ENCODE measurements around the gene DNHD1. TPM values are rescaled to one million over a fixed set of nuclear protein-coding genes. Genes with fewer than 3 reads are reported as not detected.

The DNHD1 gene
- total RNA-seq, 1 donor from 2014 or later: 9.3 TPM

- Mint-ChIP-seq H3K4me3 (ENCODE audit: unreplicated experiment) (no peak overlapping the region), H3K27me3 (ENCODE audit: unreplicated experiment) (no peaks in the 10 kb centered on the region), H3K27ac (ENCODE audit: unreplicated experiment) (no peak overlapping the region), H3K36me3 (ENCODE audit: unreplicated experiment) (no peaks in the 10 kb centered on the region), H3K4me1 (ENCODE audit: low read depth, unreplicated experiment) (peaks cover 1% of the 10 kb centered on the region), H3K9me3 (ENCODE audit: unreplicated experiment) (peaks cover 5% of the 10 kb centered on the region)
- DNase-seq: no peak
- TF ChIP-seq CTCF (IDR thresholded peaks at IDR 0.05; ENCODE audit: partially characterized antibody, unreplicated experiment): no peak
Observed at GRCh38 chr11:6574816-6575715, 78.0 kb downstream of the DNHD1 start.

- peak overlapping the region; percentile 41 for H3K27ac Mint-ChIP-seq (ENCODE audit: unreplicated experiment)
- no peaks in the 10 kb centered on the region for H3K27me3 Mint-ChIP-seq (ENCODE audit: unreplicated experiment)
- peaks cover 1% of the 10 kb centered on the region for H3K4me1 Mint-ChIP-seq (ENCODE audit: low read depth, unreplicated experiment)
- TF ChIP-seq CTCF (IDR thresholded peaks at IDR 0.05; ENCODE audit: partially characterized antibody, unreplicated experiment): no peak
- DNase-seq: no peak
- no peak overlapping the region for H3K4me3 Mint-ChIP-seq (ENCODE audit: unreplicated experiment)
- H3K36me3 Mint-ChIP-seq (ENCODE audit: unreplicated experiment): peaks cover 6% of the 10 kb centered on the region
- H3K9me3 Mint-ChIP-seq (ENCODE audit: unreplicated experiment): peaks cover 5% of the 10 kb centered on the region
Observed at GRCh38 chr11:6576471-6577373, 79.6 kb downstream of the DNHD1 start.

GRCh38 chr11:6578134-6578533 is 81.1 kb downstream of the DNHD1 start:
- no peak for DNase-seq
- Mint-ChIP-seq H3K27ac (ENCODE audit: unreplicated experiment) (no peak overlapping the region), H3K27me3 (ENCODE audit: unreplicated experiment) (no peaks in the 10 kb centered on the region), H3K36me3 (ENCODE audit: unreplicated experiment) (peaks cover 11% of the 10 kb centered on the region), H3K9me3 (ENCODE audit: unreplicated experiment) (peaks cover 4% of the 10 kb centered on the region), H3K4me1 (ENCODE audit: low read depth, unreplicated experiment) (peaks cover 1% of the 10 kb centered on the region), H3K4me3 (ENCODE audit: unreplicated experiment) (no peak overlapping the region)
- no peak for TF ChIP-seq CTCF (IDR thresholded peaks at IDR 0.05; ENCODE audit: partially characterized antibody, unreplicated experiment)

GRCh38 chr11:6579681-6580080 is 82.6 kb downstream of the DNHD1 start:
- Mint-ChIP-seq H3K36me3 (ENCODE audit: unreplicated experiment) (peaks cover 24% of the 10 kb centered on the region), H3K27ac (ENCODE audit: unreplicated experiment) (no peak overlapping the region), H3K9me3 (ENCODE audit: unreplicated experiment) (peaks cover 6% of the 10 kb centered on the region), H3K4me1 (ENCODE audit: low read depth, unreplicated experiment) (peaks cover 1% of the 10 kb centered on the region), H3K4me3 (ENCODE audit: unreplicated experiment) (no peak overlapping the region), H3K27me3 (ENCODE audit: unreplicated experiment) (no peaks in the 10 kb centered on the region)
- no peak for TF ChIP-seq CTCF (IDR thresholded peaks at IDR 0.05; ENCODE audit: partially characterized antibody, unreplicated experiment)
- no peak for DNase-seq
